ENCODE measurements around the gene CENPF.

Gene CENPF

GRCh38 chr1:214641214-214641895 lies 38.4 kb downstream of the CENPF start:
- Histone ChIP-seq H3K36me3 (ENCODE audit: control insufficient read depth in 4 of 4, insufficient read depth in 4 of 4, low read length in 3 of 4) (peaks cover 4 to 78% (median 38%) of the 10 kb centered on the region in 4 experiments), H3K27ac (ENCODE audit: insufficient read depth in 1 of 2, low read depth in 1 of 2, low read length in 2 of 2, poor library complexity in 1 of 2, severe bottlenecking in 2 of 2) (no peak overlapping the region), H3K4me3 (ENCODE audit: control insufficient read depth in 1 of 7, extremely low read depth in 1 of 7, insufficient read depth in 4 of 7, low read depth in 2 of 7, low read length in 6 of 7) (no peak overlapping the region), H3K27me3 (replicated peaks in 2 of 5; ENCODE audit: control insufficient read depth in 4 of 5, insufficient read depth in 5 of 5, low read length in 4 of 5) (no peaks in the 10 kb centered on the region), H3K9me3 (ENCODE audit: control extremely low read depth in 1 of 5, control insufficient read depth in 4 of 5, insufficient read depth in 2 of 5, low read depth in 1 of 5, low read length in 4 of 5) (no peaks in the 10 kb centered on the region), H3K4me1 (ENCODE audit: control extremely low read depth in 1 of 4, control insufficient read depth in 4 of 4, insufficient read depth in 4 of 4, low read length in 3 of 4) (no peaks in the 10 kb centered on the region)
- CTCF ChIA-PET = interaction anchor here (0.8 to 2.1 kb wide), 3 partner anchors 11 to 427 kb away, joined by 3 to 7 read pairs (median 4); no protein-coding TSS in a partner anchor
- WGBS (ENCODE audit: insufficient coverage) = 86% methylated on average over 1 of the region's 2 CpGs
- no peak for DNase-seq
- POLR2A ChIA-PET = no interaction called here

DNA sequence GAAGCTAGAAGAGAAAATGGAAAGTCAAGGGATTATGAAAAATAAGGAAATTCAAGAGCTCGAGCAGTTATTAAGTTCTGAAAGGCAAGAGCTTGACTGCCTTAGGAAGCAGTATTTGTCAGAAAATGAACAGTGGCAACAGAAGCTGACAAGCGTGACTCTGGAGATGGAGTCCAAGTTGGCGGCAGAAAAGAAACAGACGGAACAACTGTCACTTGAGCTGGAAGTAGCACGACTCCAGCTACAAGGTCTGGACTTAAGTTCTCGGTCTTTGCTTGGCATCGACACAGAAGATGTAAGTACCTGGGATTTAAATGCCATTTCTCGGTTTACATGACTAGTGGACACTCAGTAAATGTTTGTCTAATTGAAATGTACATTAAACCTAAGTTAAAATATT lies 40.0 kb downstream of the CENPF start:
- Histone ChIP-seq H3K9me3 (ENCODE audit: control extremely low read depth in 1 of 5, control insufficient read depth in 4 of 5, insufficient read depth in 2 of 5, low read depth in 1 of 5, low read length in 4 of 5) (no peaks in the 10 kb centered on the region), H3K4me1 (ENCODE audit: control extremely low read depth in 1 of 4, control insufficient read depth in 4 of 4, insufficient read depth in 4 of 4, low read length in 3 of 4) (no peaks in the 10 kb centered on the region), H3K4me3 (ENCODE audit: control insufficient read depth in 1 of 7, extremely low read depth in 1 of 7, insufficient read depth in 4 of 7, low read depth in 2 of 7, low read length in 6 of 7) (no peak overlapping the region), H3K27me3 (replicated peaks in 2 of 5; ENCODE audit: control insufficient read depth in 4 of 5, insufficient read depth in 5 of 5, low read length in 4 of 5) (no peaks in the 10 kb centered on the region), H3K27ac (ENCODE audit: insufficient read depth in 1 of 2, low read depth in 1 of 2, low read length in 2 of 2, poor library complexity in 1 of 2, severe bottlenecking in 2 of 2) (no peak overlapping the region), H3K36me3 (ENCODE audit: control insufficient read depth in 4 of 4, insufficient read depth in 4 of 4, low read length in 3 of 4) (peaks cover 7 to 88% (median 38%) of the 10 kb centered on the region in 4 experiments)
- no peak for DNase-seq
- ChIA-PET POLR2A (no interaction called here), CTCF (interaction anchor here (1.1 to 2.1 kb wide), 3 partner anchors 13 to 311 kb away, joined by 3 to 7 read pairs (median 3); no protein-coding TSS in a partner anchor)
- WGBS (ENCODE audit: insufficient coverage) = 97% methylated on average over 6 of the region's 8 CpGs

DNA sequence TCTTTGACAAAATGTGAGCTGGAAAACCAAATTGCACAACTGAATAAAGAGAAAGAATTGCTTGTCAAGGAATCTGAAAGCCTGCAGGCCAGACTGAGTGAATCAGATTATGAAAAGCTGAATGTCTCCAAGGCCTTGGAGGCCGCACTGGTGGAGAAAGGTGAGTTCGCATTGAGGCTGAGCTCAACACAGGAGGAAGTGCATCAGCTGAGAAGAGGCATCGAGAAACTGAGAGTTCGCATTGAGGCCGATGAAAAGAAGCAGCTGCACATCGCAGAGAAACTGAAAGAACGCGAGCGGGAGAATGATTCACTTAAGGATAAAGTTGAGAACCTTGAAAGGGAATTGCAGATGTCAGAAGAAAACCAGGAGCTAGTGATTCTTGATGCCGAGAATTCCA lies 42.7 kb downstream of the CENPF start:
- Histone ChIP-seq H3K4me3 (ENCODE audit: control insufficient read depth in 1 of 7, extremely low read depth in 1 of 7, insufficient read depth in 4 of 7, low read depth in 2 of 7, low read length in 6 of 7) (no peak overlapping the region), H3K9me3 (ENCODE audit: control extremely low read depth in 1 of 5, control insufficient read depth in 4 of 5, insufficient read depth in 2 of 5, low read depth in 1 of 5, low read length in 4 of 5) (no peaks in the 10 kb centered on the region), H3K27ac (ENCODE audit: insufficient read depth in 1 of 2, low read depth in 1 of 2, low read length in 2 of 2, poor library complexity in 1 of 2, severe bottlenecking in 2 of 2) (no peak overlapping the region), H3K4me1 (ENCODE audit: control extremely low read depth in 1 of 4, control insufficient read depth in 4 of 4, insufficient read depth in 4 of 4, low read length in 3 of 4) (no peaks in the 10 kb centered on the region), H3K27me3 (replicated peaks in 2 of 5; ENCODE audit: control insufficient read depth in 4 of 5, insufficient read depth in 5 of 5, low read length in 4 of 5) (no peaks in the 10 kb centered on the region), H3K36me3 (ENCODE audit: control insufficient read depth in 4 of 4, insufficient read depth in 4 of 4, low read length in 3 of 4) (peaks cover 12 to 87% (median 40%) of the 10 kb centered on the region in 4 experiments)
- CTCF ChIA-PET = interaction anchor here (0.7 to 4.4 kb wide), 6 partner anchors 8 to 520 kb away, joined by 3 to 23 read pairs (median 4); no protein-coding TSS in a partner anchor
- no peak for DNase-seq
- 96% methylated on average over 10 of the region's 10 CpGs for WGBS (ENCODE audit: insufficient coverage)
- POLR2A ChIA-PET = no interaction called here

DNA sequence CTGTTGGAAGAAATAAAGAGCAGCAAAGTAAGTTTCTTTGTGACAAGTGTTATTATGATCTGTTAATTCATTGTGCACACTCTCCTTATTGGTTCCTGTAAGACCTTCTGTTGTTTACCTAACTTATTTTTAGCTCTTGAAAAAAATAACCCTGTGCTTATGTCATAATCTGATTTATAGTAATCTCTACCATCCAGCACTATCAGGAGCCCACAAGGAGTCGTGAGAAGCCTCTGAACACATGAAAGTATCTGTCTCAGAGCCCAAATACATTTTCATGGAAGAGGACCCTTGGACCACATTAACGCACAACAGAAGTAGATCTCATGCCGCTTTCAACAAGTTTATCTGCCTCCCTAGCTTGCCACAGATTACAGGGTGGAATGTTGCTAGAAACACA lies 45.8 kb downstream of the CENPF start:
- Histone ChIP-seq H3K36me3 (ENCODE audit: control insufficient read depth in 4 of 4, insufficient read depth in 4 of 4, low read length in 3 of 4) (peaks cover 12 to 86% (median 31%) of the 10 kb centered on the region in 4 experiments), H3K4me1 (ENCODE audit: control extremely low read depth in 1 of 4, control insufficient read depth in 4 of 4, insufficient read depth in 4 of 4, low read length in 3 of 4) (no peaks in the 10 kb centered on the region), H3K4me3 (ENCODE audit: control insufficient read depth in 1 of 7, extremely low read depth in 1 of 7, insufficient read depth in 4 of 7, low read depth in 2 of 7, low read length in 6 of 7) (no peak overlapping the region), H3K27me3 (replicated peaks in 2 of 5; ENCODE audit: control insufficient read depth in 4 of 5, insufficient read depth in 5 of 5, low read length in 4 of 5) (no peaks in the 10 kb centered on the region), H3K9me3 (ENCODE audit: control extremely low read depth in 1 of 5, control insufficient read depth in 4 of 5, insufficient read depth in 2 of 5, low read depth in 1 of 5, low read length in 4 of 5) (no peaks in the 10 kb centered on the region), H3K27ac (ENCODE audit: insufficient read depth in 1 of 2, low read depth in 1 of 2, low read length in 2 of 2, poor library complexity in 1 of 2, severe bottlenecking in 2 of 2) (no peak overlapping the region)
- ChIA-PET POLR2A (no interaction called here), CTCF (interaction anchor here (0.6 to 4.4 kb wide), 2 partner anchors 12 to 625 kb away, joined by 3 to 23 read pairs; no protein-coding TSS in a partner anchor)
- DNase-seq = no peak
- 90% methylated on average over 3 of the region's 3 CpGs for WGBS (ENCODE audit: insufficient coverage)

- 100% methylated on average over 1 of the region's 2 CpGs for WGBS (ENCODE audit: insufficient coverage)
- Histone ChIP-seq H3K4me3 (ENCODE audit: control insufficient read depth in 1 of 7, extremely low read depth in 1 of 7, insufficient read depth in 4 of 7, low read depth in 2 of 7, low read length in 6 of 7) (no peak overlapping the region), H3K36me3 (ENCODE audit: control insufficient read depth in 4 of 4, insufficient read depth in 4 of 4, low read length in 3 of 4) (peaks cover 11 to 84% (median 30%) of the 10 kb centered on the region in 4 experiments), H3K27ac (ENCODE audit: insufficient read depth in 1 of 2, low read depth in 1 of 2, low read length in 2 of 2, poor library complexity in 1 of 2, severe bottlenecking in 2 of 2) (no peak overlapping the region), H3K9me3 (ENCODE audit: control extremely low read depth in 1 of 5, control insufficient read depth in 4 of 5, insufficient read depth in 2 of 5, low read depth in 1 of 5, low read length in 4 of 5) (no peaks in the 10 kb centered on the region), H3K27me3 (replicated peaks in 2 of 5; ENCODE audit: control insufficient read depth in 4 of 5, insufficient read depth in 5 of 5, low read length in 4 of 5) (no peaks in the 10 kb centered on the region), H3K4me1 (ENCODE audit: control extremely low read depth in 1 of 4, control insufficient read depth in 4 of 4, insufficient read depth in 4 of 4, low read length in 3 of 4) (no peaks in the 10 kb centered on the region)
- ChIA-PET CTCF (interaction anchor here (1.1 kb wide), 1 partner anchor 249 kb away, joined by 3 read pairs; no protein-coding TSS in a partner anchor), POLR2A (no interaction called here)
- no peak for DNase-seq
Measured at GRCh38 chr1:214649607-214650006, 46.6 kb downstream of the CENPF start.

GRCh38 chr1:214650664-214651063 lies 47.7 kb downstream of the CENPF start:
- 92% methylated on average over 3 of the region's 4 CpGs for WGBS (ENCODE audit: insufficient coverage)
- POLR2A ChIA-PET = no interaction called here
- H3K4me3 ChIP-seq (ENCODE audit: control insufficient read depth in 1 of 7, extremely low read depth in 1 of 7, insufficient read depth in 4 of 7, low read depth in 2 of 7, low read length in 6 of 7) = no peak overlapping the region
- no peaks in the 10 kb centered on the region for H3K9me3 ChIP-seq (ENCODE audit: control extremely low read depth in 1 of 5, control insufficient read depth in 4 of 5, insufficient read depth in 2 of 5, low read depth in 1 of 5, low read length in 4 of 5)
- no peak overlapping the region for H3K27ac ChIP-seq (ENCODE audit: insufficient read depth in 1 of 2, low read depth in 1 of 2, low read length in 2 of 2, poor library complexity in 1 of 2, severe bottlenecking in 2 of 2)
- H3K4me1 ChIP-seq (ENCODE audit: control extremely low read depth in 1 of 4, control insufficient read depth in 4 of 4, insufficient read depth in 4 of 4, low read length in 3 of 4) = no peaks in the 10 kb centered on the region
- CTCF ChIA-PET = interaction anchor here (1.1 kb wide), 1 partner anchor 250 kb away, joined by 3 read pairs; no protein-coding TSS in a partner anchor
- no peaks in the 10 kb centered on the region for H3K27me3 ChIP-seq (replicated peaks in 2 of 5; ENCODE audit: control insufficient read depth in 4 of 5, insufficient read depth in 5 of 5, low read length in 4 of 5)
- no peak for DNase-seq
- peaks cover 13 to 83% (median 29%) of the 10 kb centered on the region in 4 experiments for H3K36me3 ChIP-seq (ENCODE audit: control insufficient read depth in 4 of 4, insufficient read depth in 4 of 4, low read length in 3 of 4)

GRCh38 chr1:214657299-214657698 lies 54.3 kb downstream of the CENPF start:
- Histone ChIP-seq H3K9me3 (ENCODE audit: control extremely low read depth in 1 of 5, control insufficient read depth in 4 of 5, insufficient read depth in 2 of 5, low read depth in 1 of 5, low read length in 4 of 5) (no peaks in the 10 kb centered on the region), H3K27ac (ENCODE audit: insufficient read depth in 1 of 2, low read depth in 1 of 2, low read length in 2 of 2, poor library complexity in 1 of 2, severe bottlenecking in 2 of 2) (no peak overlapping the region), H3K4me3 (ENCODE audit: control insufficient read depth in 1 of 7, extremely low read depth in 1 of 7, insufficient read depth in 4 of 7, low read depth in 2 of 7, low read length in 6 of 7) (no peak overlapping the region), H3K4me1 (ENCODE audit: control extremely low read depth in 1 of 4, control insufficient read depth in 4 of 4, insufficient read depth in 4 of 4, low read length in 3 of 4) (no peaks in the 10 kb centered on the region), H3K36me3 (ENCODE audit: control insufficient read depth in 4 of 4, insufficient read depth in 4 of 4, low read length in 3 of 4) (peaks cover 28 to 90% (median 53%) of the 10 kb centered on the region in 4 experiments), H3K27me3 (replicated peaks in 2 of 5; ENCODE audit: control insufficient read depth in 4 of 5, insufficient read depth in 5 of 5, low read length in 4 of 5) (no peaks in the 10 kb centered on the region)
- CTCF ChIA-PET = no interaction called here
- POLR2A ChIA-PET = no interaction called here
- no CpG with 5 or more reads among the region's 2 CpGs for WGBS (ENCODE audit: insufficient coverage)
- no peak for DNase-seq

Measured in common myeloid progenitor, CD34-positive (primary cell).